ENCODE data around the gene HTRA2. TPM values are rescaled to one million over a fixed set of nuclear protein-coding genes. Genes with fewer than 3 reads are reported as not detected.

The HTRA2 gene
- total and polyA plus RNA-seq, 9 of the 15 experiments (the other 6 are each of a cell fraction or from before 2014, with no cell fraction given): 54.2 to 71.2 (median 65.8) TPM

DNA sequence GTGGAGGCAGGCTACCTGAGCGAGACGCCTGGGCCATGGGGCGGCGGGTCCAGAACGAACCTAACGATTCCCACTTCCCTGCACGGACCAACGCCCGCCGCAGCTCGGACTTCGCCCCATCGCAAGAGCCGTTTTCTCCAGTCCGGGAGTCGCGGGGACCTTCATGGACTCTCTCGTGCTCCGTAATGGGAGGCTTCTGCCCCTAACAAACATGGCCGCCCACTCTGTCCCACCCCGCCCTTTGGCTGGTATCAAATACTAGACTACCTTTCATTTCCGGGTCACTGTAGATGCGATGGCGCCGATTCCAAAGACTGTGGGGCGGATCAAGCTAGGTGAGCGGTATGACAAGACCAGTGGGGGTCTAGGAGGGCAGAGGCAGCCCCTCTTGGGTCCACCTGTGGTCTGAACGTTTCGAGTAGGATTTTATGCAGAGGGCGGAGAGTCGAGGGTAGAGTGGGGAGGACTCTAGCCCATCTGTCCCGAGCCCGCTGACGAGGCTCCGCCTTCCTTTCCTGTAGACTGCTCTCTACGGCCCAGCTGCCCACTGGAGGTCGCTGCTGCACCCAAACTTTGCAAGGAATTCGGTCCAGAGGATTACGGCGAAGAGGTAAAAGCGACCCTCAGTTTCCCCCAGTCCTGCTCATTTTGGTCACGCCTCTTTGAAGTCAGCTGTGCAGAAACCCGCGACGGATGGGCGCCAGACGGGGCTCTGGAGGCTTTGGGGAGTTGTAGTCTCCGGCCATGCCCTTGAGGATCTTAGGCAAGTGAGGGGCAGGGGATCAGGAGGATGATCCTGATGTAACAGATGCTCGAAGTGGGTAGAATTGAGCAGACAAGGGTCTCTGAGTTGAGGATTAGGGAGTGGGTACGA lies 46.7 kb upstream of the HTRA2 start, which contains the start of the genes CCDC142 and TTC31 (continued):
- TF ChIP-seq, protein P1, sequence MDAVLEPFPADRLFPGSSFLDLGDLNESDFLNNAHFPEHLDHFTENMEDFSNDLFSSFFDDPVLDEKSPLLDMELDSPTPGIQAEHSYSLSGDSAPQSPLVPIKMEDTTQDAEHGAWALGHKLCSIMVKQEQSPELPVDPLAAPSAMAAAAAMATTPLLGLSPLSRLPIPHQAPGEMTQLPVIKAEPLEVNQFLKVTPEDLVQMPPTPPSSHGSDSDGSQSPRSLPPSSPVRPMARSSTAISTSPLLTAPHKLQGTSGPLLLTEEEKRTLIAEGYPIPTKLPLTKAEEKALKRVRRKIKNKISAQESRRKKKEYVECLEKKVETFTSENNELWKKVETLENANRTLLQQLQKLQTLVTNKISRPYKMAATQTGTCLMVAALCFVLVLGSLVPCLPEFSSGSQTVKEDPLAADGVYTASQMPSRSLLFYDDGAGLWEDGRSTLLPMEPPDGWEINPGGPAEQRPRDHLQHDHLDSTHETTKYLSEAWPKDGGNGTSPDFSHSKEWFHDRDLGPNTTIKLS (IDR thresholded peaks at IDR 0.05; ENCODE audit: borderline replicate concordance, low read depth): peak; percentile 63
- TF ChIP-seq NFIC (IDR thresholded peaks at IDR 0.05) (no peak; the same call in 1 of the 2 replicates), HDAC2 (IDR thresholded peaks at IDR 0.05) (peak; percentile 80), MAZ (CRISPR knock-in tag; conservative IDR thresholded peaks at IDR 0.05 in 1 of 2, IDR thresholded peaks at IDR 0.05 in 1 of 2) (peak; percentile 79 to 88), TCF3 (CRISPR knock-in tag; IDR thresholded peaks at IDR 0.05) (peak; percentile 7; the same call in 1 of the 2 replicates), PML (IDR thresholded peaks at IDR 0.05; ENCODE audit: low read length) (peak; percentile 68), EP300 (IDR thresholded peaks at IDR 0.05; ENCODE audit: low read length) (0 out of 2 replicates have a peak, but pooled peaks have one; percentile 1)
- TF ChIP-seq, protein P2, sequence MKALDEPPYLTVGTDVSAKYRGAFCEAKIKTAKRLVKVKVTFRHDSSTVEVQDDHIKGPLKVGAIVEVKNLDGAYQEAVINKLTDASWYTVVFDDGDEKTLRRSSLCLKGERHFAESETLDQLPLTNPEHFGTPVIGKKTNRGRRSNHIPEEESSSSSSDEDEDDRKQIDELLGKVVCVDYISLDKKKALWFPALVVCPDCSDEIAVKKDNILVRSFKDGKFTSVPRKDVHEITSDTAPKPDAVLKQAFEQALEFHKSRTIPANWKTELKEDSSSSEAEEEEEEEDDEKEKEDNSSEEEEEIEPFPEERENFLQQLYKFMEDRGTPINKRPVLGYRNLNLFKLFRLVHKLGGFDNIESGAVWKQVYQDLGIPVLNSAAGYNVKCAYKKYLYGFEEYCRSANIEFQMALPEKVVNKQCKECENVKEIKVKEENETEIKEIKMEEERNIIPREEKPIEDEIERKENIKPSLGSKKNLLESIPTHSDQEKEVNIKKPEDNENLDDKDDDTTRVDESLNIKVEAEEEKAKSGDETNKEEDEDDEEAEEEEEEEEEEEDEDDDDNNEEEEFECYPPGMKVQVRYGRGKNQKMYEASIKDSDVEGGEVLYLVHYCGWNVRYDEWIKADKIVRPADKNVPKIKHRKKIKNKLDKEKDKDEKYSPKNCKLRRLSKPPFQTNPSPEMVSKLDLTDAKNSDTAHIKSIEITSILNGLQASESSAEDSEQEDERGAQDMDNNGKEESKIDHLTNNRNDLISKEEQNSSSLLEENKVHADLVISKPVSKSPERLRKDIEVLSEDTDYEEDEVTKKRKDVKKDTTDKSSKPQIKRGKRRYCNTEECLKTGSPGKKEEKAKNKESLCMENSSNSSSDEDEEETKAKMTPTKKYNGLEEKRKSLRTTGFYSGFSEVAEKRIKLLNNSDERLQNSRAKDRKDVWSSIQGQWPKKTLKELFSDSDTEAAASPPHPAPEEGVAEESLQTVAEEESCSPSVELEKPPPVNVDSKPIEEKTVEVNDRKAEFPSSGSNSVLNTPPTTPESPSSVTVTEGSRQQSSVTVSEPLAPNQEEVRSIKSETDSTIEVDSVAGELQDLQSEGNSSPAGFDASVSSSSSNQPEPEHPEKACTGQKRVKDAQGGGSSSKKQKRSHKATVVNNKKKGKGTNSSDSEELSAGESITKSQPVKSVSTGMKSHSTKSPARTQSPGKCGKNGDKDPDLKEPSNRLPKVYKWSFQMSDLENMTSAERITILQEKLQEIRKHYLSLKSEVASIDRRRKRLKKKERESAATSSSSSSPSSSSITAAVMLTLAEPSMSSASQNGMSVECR (CRISPR knock-in tag; IDR thresholded peaks at IDR 0.05): peak; percentile 76; the same call in 1 of the 2 replicates
- TF ChIP-seq, protein P3, sequence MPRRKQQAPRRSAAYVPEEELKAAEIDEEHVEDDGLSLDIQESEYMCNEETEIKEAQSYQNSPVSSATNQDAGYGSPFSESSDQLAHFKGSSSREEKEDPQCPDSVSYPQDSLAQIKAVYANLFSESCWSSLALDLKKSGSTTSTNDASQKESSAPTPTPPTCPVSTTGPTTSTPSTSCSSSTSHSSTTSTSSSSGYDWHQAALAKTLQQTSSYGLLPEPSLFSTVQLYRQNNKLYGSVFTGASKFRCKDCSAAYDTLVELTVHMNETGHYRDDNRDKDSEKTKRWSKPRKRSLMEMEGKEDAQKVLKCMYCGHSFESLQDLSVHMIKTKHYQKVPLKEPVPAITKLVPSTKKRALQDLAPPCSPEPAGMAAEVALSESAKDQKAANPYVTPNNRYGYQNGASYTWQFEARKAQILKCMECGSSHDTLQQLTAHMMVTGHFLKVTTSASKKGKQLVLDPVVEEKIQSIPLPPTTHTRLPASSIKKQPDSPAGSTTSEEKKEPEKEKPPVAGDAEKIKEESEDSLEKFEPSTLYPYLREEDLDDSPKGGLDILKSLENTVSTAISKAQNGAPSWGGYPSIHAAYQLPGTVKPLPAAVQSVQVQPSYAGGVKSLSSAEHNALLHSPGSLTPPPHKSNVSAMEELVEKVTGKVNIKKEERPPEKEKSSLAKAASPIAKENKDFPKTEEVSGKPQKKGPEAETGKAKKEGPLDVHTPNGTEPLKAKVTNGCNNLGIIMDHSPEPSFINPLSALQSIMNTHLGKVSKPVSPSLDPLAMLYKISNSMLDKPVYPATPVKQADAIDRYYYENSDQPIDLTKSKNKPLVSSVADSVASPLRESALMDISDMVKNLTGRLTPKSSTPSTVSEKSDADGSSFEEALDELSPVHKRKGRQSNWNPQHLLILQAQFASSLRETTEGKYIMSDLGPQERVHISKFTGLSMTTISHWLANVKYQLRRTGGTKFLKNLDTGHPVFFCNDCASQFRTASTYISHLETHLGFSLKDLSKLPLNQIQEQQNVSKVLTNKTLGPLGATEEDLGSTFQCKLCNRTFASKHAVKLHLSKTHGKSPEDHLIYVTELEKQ (CRISPR knock-in tag; IDR thresholded peaks at IDR 0.05): no peak
- TF ChIP-seq, protein P4, sequence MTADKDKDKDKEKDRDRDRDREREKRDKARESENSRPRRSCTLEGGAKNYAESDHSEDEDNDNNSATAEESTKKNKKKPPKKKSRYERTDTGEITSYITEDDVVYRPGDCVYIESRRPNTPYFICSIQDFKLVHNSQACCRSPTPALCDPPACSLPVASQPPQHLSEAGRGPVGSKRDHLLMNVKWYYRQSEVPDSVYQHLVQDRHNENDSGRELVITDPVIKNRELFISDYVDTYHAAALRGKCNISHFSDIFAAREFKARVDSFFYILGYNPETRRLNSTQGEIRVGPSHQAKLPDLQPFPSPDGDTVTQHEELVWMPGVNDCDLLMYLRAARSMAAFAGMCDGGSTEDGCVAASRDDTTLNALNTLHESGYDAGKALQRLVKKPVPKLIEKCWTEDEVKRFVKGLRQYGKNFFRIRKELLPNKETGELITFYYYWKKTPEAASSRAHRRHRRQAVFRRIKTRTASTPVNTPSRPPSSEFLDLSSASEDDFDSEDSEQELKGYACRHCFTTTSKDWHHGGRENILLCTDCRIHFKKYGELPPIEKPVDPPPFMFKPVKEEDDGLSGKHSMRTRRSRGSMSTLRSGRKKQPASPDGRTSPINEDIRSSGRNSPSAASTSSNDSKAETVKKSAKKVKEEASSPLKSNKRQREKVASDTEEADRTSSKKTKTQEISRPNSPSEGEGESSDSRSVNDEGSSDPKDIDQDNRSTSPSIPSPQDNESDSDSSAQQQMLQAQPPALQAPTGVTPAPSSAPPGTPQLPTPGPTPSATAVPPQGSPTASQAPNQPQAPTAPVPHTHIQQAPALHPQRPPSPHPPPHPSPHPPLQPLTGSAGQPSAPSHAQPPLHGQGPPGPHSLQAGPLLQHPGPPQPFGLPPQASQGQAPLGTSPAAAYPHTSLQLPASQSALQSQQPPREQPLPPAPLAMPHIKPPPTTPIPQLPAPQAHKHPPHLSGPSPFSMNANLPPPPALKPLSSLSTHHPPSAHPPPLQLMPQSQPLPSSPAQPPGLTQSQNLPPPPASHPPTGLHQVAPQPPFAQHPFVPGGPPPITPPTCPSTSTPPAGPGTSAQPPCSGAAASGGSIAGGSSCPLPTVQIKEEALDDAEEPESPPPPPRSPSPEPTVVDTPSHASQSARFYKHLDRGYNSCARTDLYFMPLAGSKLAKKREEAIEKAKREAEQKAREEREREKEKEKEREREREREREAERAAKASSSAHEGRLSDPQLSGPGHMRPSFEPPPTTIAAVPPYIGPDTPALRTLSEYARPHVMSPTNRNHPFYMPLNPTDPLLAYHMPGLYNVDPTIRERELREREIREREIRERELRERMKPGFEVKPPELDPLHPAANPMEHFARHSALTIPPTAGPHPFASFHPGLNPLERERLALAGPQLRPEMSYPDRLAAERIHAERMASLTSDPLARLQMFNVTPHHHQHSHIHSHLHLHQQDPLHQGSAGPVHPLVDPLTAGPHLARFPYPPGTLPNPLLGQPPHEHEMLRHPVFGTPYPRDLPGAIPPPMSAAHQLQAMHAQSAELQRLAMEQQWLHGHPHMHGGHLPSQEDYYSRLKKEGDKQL (CRISPR knock-in tag; IDR thresholded peaks at IDR 0.05; ENCODE audit: borderline replicate concordance): peak; percentile 86; the same call in 1 of the 2 replicates

All from K562 (cell line).